22Rv1 (cell line): ENCODE measurements around the gene RNF187.

Source experiments
- ZFX ChIP-seq: fragments of 450-650 bp; IDR thresholded peaks from 2 replicates; pipeline ENCODE4 v1.6.1; 2017; ENCODE audit warnings: antibody characterized with exemption, borderline replicate concordance
- TF ChIP-seq, protein P1 (sequence below): fragments of 450-650 bp; IDR thresholded peaks from 2 replicates; pipeline ENCODE4 v1.5.1; 2017; ENCODE audit warnings: mild to moderate bottlenecking

DNA sequence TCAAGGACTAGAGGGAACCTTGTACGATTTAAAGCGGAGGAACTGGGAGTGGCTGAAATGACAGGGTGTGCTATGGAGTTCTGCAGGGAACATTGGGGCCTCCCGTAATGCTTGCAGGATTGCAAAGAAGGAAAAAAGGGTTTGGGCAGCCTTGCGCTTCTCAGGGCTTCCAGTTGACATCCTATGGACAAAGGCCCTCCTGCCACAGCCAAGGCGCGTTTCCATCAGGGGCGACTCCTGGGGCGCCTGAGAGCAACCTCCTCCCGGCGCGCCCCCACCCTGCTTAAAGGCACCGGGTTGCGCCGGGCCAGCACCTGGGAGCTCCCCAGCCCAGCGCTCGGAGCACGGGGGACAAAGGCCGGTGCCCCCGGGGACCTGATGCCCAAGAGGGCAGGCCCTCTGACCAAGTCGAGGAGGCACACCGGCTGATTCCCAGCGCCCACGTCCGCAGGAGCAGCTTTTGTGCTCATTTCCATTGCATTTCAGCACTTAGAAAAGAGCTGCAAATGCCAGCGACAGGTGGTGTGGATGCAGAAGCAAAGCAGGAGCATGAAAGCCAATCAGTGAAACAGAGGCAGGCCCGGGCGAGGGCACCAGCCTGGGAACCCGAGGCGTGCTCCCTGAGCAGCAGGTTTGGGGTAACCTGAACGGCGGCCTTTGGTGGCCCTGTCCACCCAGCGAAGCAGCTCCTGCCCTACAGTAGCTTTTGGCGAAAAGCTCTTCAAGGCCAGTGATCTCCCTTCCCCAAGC, 17.6 kb upstream of the RNF187 start:
- TF ChIP-seq, protein P1, sequence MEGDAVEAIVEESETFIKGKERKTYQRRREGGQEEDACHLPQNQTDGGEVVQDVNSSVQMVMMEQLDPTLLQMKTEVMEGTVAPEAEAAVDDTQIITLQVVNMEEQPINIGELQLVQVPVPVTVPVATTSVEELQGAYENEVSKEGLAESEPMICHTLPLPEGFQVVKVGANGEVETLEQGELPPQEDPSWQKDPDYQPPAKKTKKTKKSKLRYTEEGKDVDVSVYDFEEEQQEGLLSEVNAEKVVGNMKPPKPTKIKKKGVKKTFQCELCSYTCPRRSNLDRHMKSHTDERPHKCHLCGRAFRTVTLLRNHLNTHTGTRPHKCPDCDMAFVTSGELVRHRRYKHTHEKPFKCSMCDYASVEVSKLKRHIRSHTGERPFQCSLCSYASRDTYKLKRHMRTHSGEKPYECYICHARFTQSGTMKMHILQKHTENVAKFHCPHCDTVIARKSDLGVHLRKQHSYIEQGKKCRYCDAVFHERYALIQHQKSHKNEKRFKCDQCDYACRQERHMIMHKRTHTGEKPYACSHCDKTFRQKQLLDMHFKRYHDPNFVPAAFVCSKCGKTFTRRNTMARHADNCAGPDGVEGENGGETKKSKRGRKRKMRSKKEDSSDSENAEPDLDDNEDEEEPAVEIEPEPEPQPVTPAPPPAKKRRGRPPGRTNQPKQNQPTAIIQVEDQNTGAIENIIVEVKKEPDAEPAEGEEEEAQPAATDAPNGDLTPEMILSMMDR: no peak
- no peak for TF ChIP-seq ZFX
